NB4 (cell line): Measurements from ENCODE around the gene DCAF6.

Source experiments
- CTCF ChIP-seq: IDR thresholded peaks from one replicate; pipeline ENCODE4 v1.5.1; 2012; ENCODE audit warnings: low read depth, low read length
- MAX ChIP-seq: IDR thresholded peaks from 2 replicates; pipeline ENCODE4 v1.6.1; 2011; ENCODE audit warnings: low read depth, low read length
- MYC ChIP-seq: IDR thresholded peaks from 2 replicates; pipeline ENCODE4 v1.6.1; 2011; ENCODE audit warnings: low read depth, low read length
- POLR2A ChIP-seq: IDR thresholded peaks from 2 replicates; pipeline ENCODE4 v1.6.1; 2011; ENCODE audit warnings: mild to moderate bottlenecking; ENCODE audit not compliant: insufficient read length; ENCODE audit errors: extremely low read depth

GRCh38 chr1:167966050-167966449 lies 29.6 kb downstream of the DCAF6 start:
- TF ChIP-seq CTCF (no peak), POLR2A (no peak), MAX (no peak), MYC (no peak)
